HEK293 (cell line): ENCODE data around the gene BLMH.

ENCODE experiments used
- CTCF ChIA-PET: fragments of 350-600 bp; formaldehyde crosslinking; extraction: SDS; loops from one replicate; lab custom pipeline; 2021; ENCODE audit warnings: antibody characterized with exemption; lab: Yijun Ruan, JAX
- POLR2A ChIA-PET: fragments of 300-600 bp; formaldehyde crosslinking; extraction: SDS; loops from one replicate; lab custom pipeline; 2020; ENCODE audit warnings: antibody characterized with exemption, inconsistent platforms; lab: Yijun Ruan, JAX
- H3K27ac ChIP-seq: fragments of 200-500 bp; sonication (Bioruptor generic); 2 replicates; pipeline ENCODE4 v1.5.1; 2014; ENCODE audit warnings: low read depth, low read length, control low read depth, inconsistent platforms; ENCODE audit errors: extremely low read depth
- H3K36me3 ChIP-seq, 2 experiments: fragments of 200-500 bp in 1 of 2; sonication (Bioruptor generic) in 1 of 2; 1 replicate in 1 of 2; 2 replicates in 1 of 2; pipeline ENCODE4 v1.5.1; 2014 to 2017; ENCODE audit warnings: inconsistent platforms in 2 of 2, low read length in 2 of 2; ENCODE audit not compliant: control insufficient read depth in 2 of 2, insufficient read depth in 1 of 2
- H3K4me1 ChIP-seq: fragments of 200-500 bp; sonication (Bioruptor generic); 2 replicates; pipeline ENCODE4 v1.5.1; 2014; ENCODE audit warnings: mild to moderate bottlenecking, low read length, inconsistent platforms; ENCODE audit not compliant: control insufficient read depth, insufficient read depth
- H3K4me3 ChIP-seq: 2 replicates; pipeline ENCODE4 v1.5.1; 2011; ENCODE audit warnings: low read depth, mild to moderate bottlenecking, control low read depth, low read length, moderate library complexity
- H3K9me3 ChIP-seq: fragments of 200-500 bp; sonication (Bioruptor generic); 2 replicates; pipeline ENCODE4 v1.5.1; 2014; ENCODE audit warnings: low read depth, low read length, inconsistent platforms; ENCODE audit not compliant: control insufficient read depth, insufficient read depth
- GFI1B ChIP-seq: fragments of 450-650 bp; formaldehyde crosslinking; IDR thresholded peaks from 2 replicates; pipeline ENCODE4 v1.5.1; 2016; ENCODE audit warnings: missing biosample characterization, missing genetic modification characterization
- HOXC10 ChIP-seq: sonication (generic); formaldehyde crosslinking; IDR thresholded peaks from 2 replicates; pipeline ENCODE4 v1.8.1; 2023; ENCODE audit warnings: mild to moderate bottlenecking, missing genetic modification reagents
- KLF1 ChIP-seq: fragments of 450-650 bp; formaldehyde crosslinking; IDR thresholded peaks from 2 replicates; pipeline ENCODE4 v1.5.1; 2016; ENCODE audit warnings: missing biosample characterization, missing genetic modification characterization
- KLF7 ChIP-seq: fragments of 450-650 bp; formaldehyde crosslinking; IDR thresholded peaks from 2 replicates; pipeline ENCODE4 v1.5.1; 2016; ENCODE audit warnings: missing biosample characterization, missing genetic modification characterization, borderline replicate concordance
- KLF9 ChIP-seq: fragments of 450-650 bp; formaldehyde crosslinking; IDR thresholded peaks from 2 replicates; pipeline ENCODE4 v1.5.1; 2016; ENCODE audit warnings: missing biosample characterization, missing genetic modification characterization, low read depth
- SP2 ChIP-seq: fragments of 450-650 bp; formaldehyde crosslinking; IDR thresholded peaks from 2 replicates; pipeline ENCODE4 v1.5.1; 2016; ENCODE audit warnings: missing biosample characterization, missing genetic modification characterization
- TCF7L2 ChIP-seq: IDR thresholded peaks from 2 replicates; pipeline ENCODE4 v1.6.1; 2011; ENCODE audit warnings: low read depth, mild to moderate bottlenecking, inconsistent platforms, low read length, moderate library complexity, borderline replicate concordance
- ZBTB21 ChIP-seq: fragments of 450-650 bp; formaldehyde crosslinking; IDR thresholded peaks from 2 replicates; pipeline ENCODE4 v1.5.1; 2017; ENCODE audit warnings: missing biosample characterization, missing genetic modification characterization
- ZBTB6 ChIP-seq: fragments of 450-650 bp; formaldehyde crosslinking; IDR thresholded peaks from 2 replicates; pipeline ENCODE4 v1.5.1; 2017; ENCODE audit warnings: missing biosample characterization, missing genetic modification characterization
- ZIC2 ChIP-seq: fragments of 450-650 bp; formaldehyde crosslinking; IDR thresholded peaks from 2 replicates; pipeline ENCODE4 v1.5.1; 2016; ENCODE audit warnings: missing biosample characterization, missing genetic modification characterization
- ZNF133 ChIP-seq: fragments of 450-650 bp; formaldehyde crosslinking; IDR thresholded peaks from 2 replicates; pipeline ENCODE4 v1.5.1; 2016; ENCODE audit warnings: missing biosample characterization, missing genetic modification characterization
- ZNF16 ChIP-seq: fragments of 450-650 bp; formaldehyde crosslinking; IDR thresholded peaks from 2 replicates; pipeline ENCODE4 v1.5.1; 2016; ENCODE audit warnings: low read depth, missing biosample characterization, missing genetic modification characterization
- ZNF280D ChIP-seq: fragments of 450-650 bp; formaldehyde crosslinking; IDR thresholded peaks from 2 replicates; pipeline ENCODE4 v1.5.1; 2016; ENCODE audit warnings: missing biosample characterization, missing genetic modification characterization
- ZNF416 ChIP-seq: fragments of 450-650 bp; formaldehyde crosslinking; IDR thresholded peaks from 2 replicates; pipeline ENCODE4 v1.5.1; 2016; ENCODE audit warnings: missing biosample characterization, missing genetic modification characterization
- ZNF449 ChIP-seq: fragments of 450-650 bp; formaldehyde crosslinking; IDR thresholded peaks from 2 replicates; pipeline ENCODE4 v1.5.1; 2017; ENCODE audit warnings: missing biosample characterization, mild to moderate bottlenecking, missing genetic modification characterization, moderate library complexity
- ZNF549 ChIP-seq: fragments of 450-650 bp; IDR thresholded peaks from 2 replicates; pipeline ENCODE4 v1.5.1; 2018; ENCODE audit warnings: missing biosample characterization, missing genetic modification characterization, mild to moderate bottlenecking, inconsistent platforms, moderate library complexity
- ZNF629 ChIP-seq: fragments of 450-650 bp; formaldehyde crosslinking; IDR thresholded peaks from 2 replicates; pipeline ENCODE4 v1.5.1; 2017; ENCODE audit warnings: missing biosample characterization, missing genetic modification characterization
- ZNF692 ChIP-seq: fragments of 450-650 bp; formaldehyde crosslinking; IDR thresholded peaks from 2 replicates; pipeline ENCODE4 v1.5.1; 2016; ENCODE audit warnings: missing biosample characterization, missing genetic modification characterization
- ZNF837 ChIP-seq: fragments of 450-650 bp; formaldehyde crosslinking; IDR thresholded peaks from 2 replicates; pipeline ENCODE4 v1.5.1; 2016; ENCODE audit warnings: missing biosample characterization, missing genetic modification characterization

The BLMH gene

GRCh38 chr17:30219315-30219714 is 72.4 kb downstream of the BLMH start:
- CTCF ChIA-PET = interaction anchor here (0.6 kb wide), 1 partner anchor 27 kb away, joined by 3 read pairs; no protein-coding TSS in a partner anchor

GRCh38 chr17:30218799-30219198 is 72.9 kb downstream of the BLMH start:
- Histone ChIP-seq H3K36me3 (no peaks in the 10 kb centered on the region), H3K4me1 (no peaks in the 10 kb centered on the region), H3K4me3 (no peak overlapping the region), H3K27ac (no peak overlapping the region), H3K9me3 (no peaks in the 10 kb centered on the region)
- ChIA-PET CTCF (no interaction called here), POLR2A (no interaction called here)
- TF ChIP-seq HOXC10 (CRISPR knock-in tag) = no peak
- peak; percentile 65 for TF ChIP-seq ZIC2 (tag by site-specific recombination)
- TF ChIP-seq ZNF280D (tag by site-specific recombination) = no peak
- no peak for TF ChIP-seq GFI1B (tag by site-specific recombination)
- TF ChIP-seq ZBTB21 (tag by site-specific recombination) = no peak
- TF ChIP-seq ZNF629 = no peak
- no peak for TF ChIP-seq ZNF133 (tag by site-specific recombination)

More at GRCh38 chr17:30219315-30219714, 72.4 kb downstream of the BLMH start:
- TF ChIP-seq KLF1 (tag by site-specific recombination) (no peak), ZNF692 (tag by site-specific recombination) (no peak), KLF9 (no peak), ZNF549 (tag by site-specific recombination) (no peak), ZNF416 (tag by site-specific recombination) (no peak), ZNF837 (tag by site-specific recombination) (no peak), ZNF629 (no peak), KLF7 (tag by site-specific recombination) (no peak), TCF7L2 (no peak), ZNF449 (tag by site-specific recombination) (no peak), ZNF16 (tag by site-specific recombination) (no peak), ZBTB6 (tag by site-specific recombination) (no peak), SP2 (tag by site-specific recombination) (no peak)
- Histone ChIP-seq H3K4me3 (no peak overlapping the region), H3K4me1 (no peaks in the 10 kb centered on the region), H3K27ac (no peak overlapping the region), H3K9me3 (no peaks in the 10 kb centered on the region), H3K36me3 (no peaks in the 10 kb centered on the region)
- POLR2A ChIA-PET = no interaction called here
